Measurements from ENCODE around the gene NPDC1. TPM values are rescaled to one million over a fixed set of nuclear protein-coding genes. Genes with fewer than 3 reads are reported as not detected.

NPDC1 gene
- total RNA-seq, 1 donor from 2014 or later: 5.7 TPM

DNA sequence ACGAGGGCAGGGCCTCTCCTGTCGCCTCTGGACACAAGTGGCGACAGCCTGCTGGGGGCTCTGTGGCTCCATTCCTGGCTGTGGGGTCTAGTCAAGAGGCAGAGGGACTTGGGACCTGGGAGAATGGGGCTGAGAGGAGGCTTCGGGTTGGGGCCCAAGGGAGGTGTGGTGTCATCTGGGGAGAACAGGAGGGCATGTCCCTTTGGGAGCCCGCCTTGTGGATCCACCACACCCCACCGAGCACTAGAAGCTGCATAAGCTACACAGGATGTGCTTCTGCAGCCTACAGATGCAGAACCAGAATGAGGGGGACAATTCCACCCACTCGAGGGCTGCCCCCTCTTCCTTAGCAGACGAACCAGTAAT lies 36.9 kb upstream of the NPDC1 start:
- Histone ChIP-seq H3K9ac (ENCODE audit: low read depth in 1 of 3, low read length in 3 of 3) (no peak overlapping the region), H3K4me1 (ENCODE audit: control insufficient read depth in 3 of 3, insufficient read depth in 3 of 3, low read length in 3 of 3) (peaks cover 17 to 33% (median 22%) of the 10 kb centered on the region in 3 donors), H3K27ac (ENCODE audit: low read depth, low read length) (no peak overlapping the region)

DNA sequence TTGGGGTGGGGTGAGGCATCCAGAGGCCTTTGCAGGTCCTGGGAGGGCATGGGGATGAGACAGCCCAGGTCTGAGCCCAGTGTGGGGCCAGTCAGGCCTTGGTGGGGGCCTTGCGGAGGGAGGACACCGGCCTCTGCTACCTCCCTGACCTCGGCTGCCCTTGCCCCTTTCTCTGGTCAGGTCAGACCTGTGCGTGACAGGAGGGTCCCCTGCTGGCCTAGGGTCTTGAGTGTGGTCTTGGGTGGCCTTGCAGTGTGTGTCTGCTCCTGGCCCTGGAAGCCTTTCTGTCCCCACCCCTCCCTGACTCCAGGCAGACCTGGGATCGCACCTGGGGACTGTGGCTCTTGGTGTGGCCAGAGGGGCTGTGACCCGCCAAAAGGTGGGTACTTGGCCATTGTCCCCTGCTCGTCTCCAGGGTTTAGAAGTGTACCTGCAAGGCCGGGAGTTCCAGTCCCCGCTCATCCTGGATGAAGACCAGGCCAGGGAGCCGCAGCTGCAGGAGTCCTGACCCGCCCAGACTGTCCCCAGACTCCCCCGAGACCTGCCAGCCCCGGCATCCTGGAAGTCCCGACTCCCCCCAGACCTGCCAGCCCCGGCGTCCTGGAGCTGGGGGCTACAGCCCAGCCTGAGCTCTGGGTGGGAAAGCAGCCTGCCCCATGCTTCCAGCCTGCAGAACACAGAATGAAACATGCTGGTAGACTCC lies 36.4 kb upstream of the NPDC1 start:
- H3K9ac ChIP-seq (ENCODE audit: low read depth in 1 of 3, low read length in 3 of 3): no peak overlapping the region
- H3K9me3 ChIP-seq (ENCODE audit: control insufficient read depth in 3 of 3, low read length in 3 of 3): no peaks in the 10 kb centered on the region
- H3K27me3 ChIP-seq (ENCODE audit: control insufficient read depth in 3 of 3, insufficient read depth in 3 of 3, low read length in 3 of 3): peaks cover 0 to 13% (median 3%) of the 10 kb centered on the region in 3 donors
- peaks cover 7 to 11% (median 10%) of the 10 kb centered on the region in 3 donors for H3K36me3 ChIP-seq (ENCODE audit: control insufficient read depth in 3 of 3, insufficient read depth in 3 of 3, low read length in 3 of 3)
- H3K4me1 ChIP-seq (ENCODE audit: control insufficient read depth in 3 of 3, insufficient read depth in 3 of 3, low read length in 3 of 3): peaks cover 11 to 30% (median 18%) of the 10 kb centered on the region in 3 donors
- no peak overlapping the region for H3K27ac ChIP-seq (ENCODE audit: low read depth, low read length)
- no peak overlapping the region for H3K4me3 ChIP-seq (ENCODE audit: low read length in 3 of 3)

More for the DNA sequence above, 36.9 kb upstream of the NPDC1 start:
- peaks cover 7 to 11% (median 10%) of the 10 kb centered on the region in 3 donors for H3K36me3 ChIP-seq (ENCODE audit: control insufficient read depth in 3 of 3, insufficient read depth in 3 of 3, low read length in 3 of 3)
- no peaks in the 10 kb centered on the region for H3K9me3 ChIP-seq (ENCODE audit: control insufficient read depth in 3 of 3, low read length in 3 of 3)
- H3K4me3 ChIP-seq (ENCODE audit: low read length in 3 of 3): no peak overlapping the region
- peaks cover 0 to 13% (median 3%) of the 10 kb centered on the region in 3 donors for H3K27me3 ChIP-seq (ENCODE audit: control insufficient read depth in 3 of 3, insufficient read depth in 3 of 3, low read length in 3 of 3)

DNA sequence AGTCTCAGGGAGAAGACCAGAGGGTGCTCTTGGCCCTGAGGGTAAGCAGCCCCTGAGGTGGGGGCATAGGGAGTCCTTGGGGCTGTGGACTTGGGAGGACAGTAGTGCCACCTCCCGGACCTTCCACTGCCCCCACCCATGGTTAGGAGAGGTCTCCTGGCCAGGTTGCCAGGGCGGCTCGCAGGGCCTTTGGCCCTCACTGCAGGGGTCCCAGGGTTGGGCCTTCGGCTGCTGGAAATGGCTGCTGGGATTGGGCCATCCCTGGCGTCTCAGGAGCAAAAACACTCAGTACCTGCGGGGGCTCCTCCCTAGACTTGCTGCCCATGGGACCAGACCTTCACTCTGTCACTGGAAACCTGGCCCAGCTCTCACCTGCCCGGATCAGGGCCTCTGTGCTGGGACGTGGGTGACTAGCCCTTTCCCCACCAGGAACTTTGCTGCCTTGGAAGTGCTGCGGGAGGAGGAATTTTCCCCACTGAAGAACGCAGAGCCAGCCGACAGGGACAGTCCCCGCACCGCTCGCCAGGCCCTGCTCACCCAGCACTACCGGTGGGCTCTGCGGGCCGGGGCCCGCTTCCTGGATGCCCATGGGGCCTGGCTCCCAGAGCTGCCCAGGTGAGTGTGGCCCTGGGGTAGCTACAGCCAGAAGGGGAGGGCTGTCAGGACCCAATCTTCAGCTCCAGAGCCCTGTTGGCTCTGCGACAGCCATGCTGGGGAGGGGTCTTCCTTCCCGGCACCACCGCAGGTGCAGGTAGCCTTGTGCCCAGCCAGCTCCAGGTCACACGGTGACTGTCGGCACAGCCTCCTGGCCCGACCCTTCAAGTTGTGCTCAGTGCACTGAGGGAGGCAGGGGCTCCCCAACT lies 34.5 kb upstream of the NPDC1 start:
- Histone ChIP-seq H3K9ac (ENCODE audit: low read depth in 1 of 3, low read length in 3 of 3) (no peak overlapping the region), H3K4me3 (ENCODE audit: low read length in 3 of 3) (no peak overlapping the region), H3K9me3 (ENCODE audit: control insufficient read depth in 3 of 3, low read length in 3 of 3) (no peaks in the 10 kb centered on the region), H3K27me3 (ENCODE audit: control insufficient read depth in 3 of 3, insufficient read depth in 3 of 3, low read length in 3 of 3) (peaks cover 0 to 13% (median 3%) of the 10 kb centered on the region in 3 donors), H3K27ac (ENCODE audit: low read depth, low read length) (no peak overlapping the region), H3K4me1 (ENCODE audit: control insufficient read depth in 3 of 3, insufficient read depth in 3 of 3, low read length in 3 of 3) (peaks cover 7 to 23% (median 14%) of the 10 kb centered on the region in 3 donors), H3K36me3 (ENCODE audit: control insufficient read depth in 3 of 3, insufficient read depth in 3 of 3, low read length in 3 of 3) (peaks cover 7 to 11% (median 10%) of the 10 kb centered on the region in 3 donors)

DNA sequence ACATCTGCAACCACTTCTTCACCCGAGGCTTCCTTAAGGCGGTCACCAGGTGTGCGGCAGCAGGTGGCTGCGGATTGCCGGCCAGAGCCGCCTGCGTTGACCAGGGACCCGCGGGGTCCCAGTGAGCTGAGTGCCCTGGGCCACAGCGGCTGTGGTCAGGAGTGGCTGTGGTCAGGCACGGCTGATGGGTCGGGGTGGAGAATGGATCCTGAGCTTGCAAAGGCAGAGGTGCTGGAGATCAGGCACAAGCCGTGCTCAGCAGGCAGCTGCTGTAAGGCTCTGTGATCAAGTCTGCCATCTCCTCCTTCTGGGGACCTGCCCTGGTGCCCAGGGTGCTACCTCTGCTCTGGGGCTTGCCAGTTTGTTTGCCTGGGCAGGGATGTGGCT lies 33.4 kb upstream of the NPDC1 start:
- H3K27ac ChIP-seq (ENCODE audit: low read depth, low read length): no peak overlapping the region
- H3K36me3 ChIP-seq (ENCODE audit: control insufficient read depth in 3 of 3, insufficient read depth in 3 of 3, low read length in 3 of 3): peaks cover 7 to 11% (median 10%) of the 10 kb centered on the region in 3 donors
- no peak overlapping the region for H3K9ac ChIP-seq (ENCODE audit: low read depth in 1 of 3, low read length in 3 of 3)
- peaks cover 0 to 13% (median 3%) of the 10 kb centered on the region in 3 donors for H3K27me3 ChIP-seq (ENCODE audit: control insufficient read depth in 3 of 3, insufficient read depth in 3 of 3, low read length in 3 of 3)
- H3K9me3 ChIP-seq (ENCODE audit: control insufficient read depth in 3 of 3, low read length in 3 of 3): no peaks in the 10 kb centered on the region
- peaks cover 6 to 23% (median 13%) of the 10 kb centered on the region in 3 donors for H3K4me1 ChIP-seq (ENCODE audit: control insufficient read depth in 3 of 3, insufficient read depth in 3 of 3, low read length in 3 of 3)
- no peak overlapping the region for H3K4me3 ChIP-seq (ENCODE audit: low read length in 3 of 3)

DNA sequence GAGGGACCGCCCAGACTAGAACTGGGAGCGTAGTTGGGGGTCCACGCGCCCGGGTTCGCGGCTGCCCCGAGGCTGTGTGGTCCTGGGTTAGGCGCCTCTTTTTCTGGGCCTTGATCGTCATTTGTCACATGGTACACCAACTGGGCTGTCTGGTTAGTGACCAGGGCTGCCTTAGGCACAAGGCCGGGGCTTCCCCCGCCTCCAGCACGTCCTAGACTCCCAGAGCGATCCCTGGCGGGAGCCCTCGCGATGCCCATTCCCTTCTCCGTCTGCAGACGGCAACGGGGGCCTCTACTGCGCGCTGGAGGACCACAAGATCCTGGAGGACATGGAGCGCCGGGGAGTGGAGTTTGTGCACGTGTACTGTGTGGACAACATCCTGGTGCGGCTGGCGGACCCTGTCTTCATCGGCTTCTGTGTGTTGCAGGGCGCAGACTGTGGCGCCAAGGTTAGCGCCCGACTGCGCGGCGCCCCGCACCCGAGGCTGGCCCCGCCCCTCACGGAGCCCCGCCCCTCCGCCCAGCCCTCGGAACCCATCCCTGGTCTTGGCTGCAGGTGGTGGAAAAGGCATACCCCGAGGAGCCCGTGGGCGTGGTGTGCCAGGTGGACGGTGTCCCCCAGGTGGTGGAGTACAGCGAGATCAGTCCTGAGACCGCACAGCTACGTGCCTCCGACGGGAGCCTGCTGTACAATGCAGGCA lies 32.9 kb upstream of the NPDC1 start:
- Histone ChIP-seq H3K36me3 (ENCODE audit: control insufficient read depth in 3 of 3, insufficient read depth in 3 of 3, low read length in 3 of 3) (peaks cover 7 to 11% (median 10%) of the 10 kb centered on the region in 3 donors), H3K9me3 (ENCODE audit: control insufficient read depth in 3 of 3, low read length in 3 of 3) (no peaks in the 10 kb centered on the region), H3K27ac (ENCODE audit: low read depth, low read length) (no peak overlapping the region), H3K4me3 (ENCODE audit: low read length in 3 of 3) (peak overlapping the region in 2 of 3 donors; percentile 64 to 65), H3K9ac (ENCODE audit: low read depth in 1 of 3, low read length in 3 of 3) (no peak overlapping the region), H3K4me1 (ENCODE audit: control insufficient read depth in 3 of 3, insufficient read depth in 3 of 3, low read length in 3 of 3) (peaks cover 6 to 23% (median 13%) of the 10 kb centered on the region in 3 donors), H3K27me3 (ENCODE audit: control insufficient read depth in 3 of 3, insufficient read depth in 3 of 3, low read length in 3 of 3) (peaks cover 0 to 13% (median 3%) of the 10 kb centered on the region in 3 donors)

DNA sequence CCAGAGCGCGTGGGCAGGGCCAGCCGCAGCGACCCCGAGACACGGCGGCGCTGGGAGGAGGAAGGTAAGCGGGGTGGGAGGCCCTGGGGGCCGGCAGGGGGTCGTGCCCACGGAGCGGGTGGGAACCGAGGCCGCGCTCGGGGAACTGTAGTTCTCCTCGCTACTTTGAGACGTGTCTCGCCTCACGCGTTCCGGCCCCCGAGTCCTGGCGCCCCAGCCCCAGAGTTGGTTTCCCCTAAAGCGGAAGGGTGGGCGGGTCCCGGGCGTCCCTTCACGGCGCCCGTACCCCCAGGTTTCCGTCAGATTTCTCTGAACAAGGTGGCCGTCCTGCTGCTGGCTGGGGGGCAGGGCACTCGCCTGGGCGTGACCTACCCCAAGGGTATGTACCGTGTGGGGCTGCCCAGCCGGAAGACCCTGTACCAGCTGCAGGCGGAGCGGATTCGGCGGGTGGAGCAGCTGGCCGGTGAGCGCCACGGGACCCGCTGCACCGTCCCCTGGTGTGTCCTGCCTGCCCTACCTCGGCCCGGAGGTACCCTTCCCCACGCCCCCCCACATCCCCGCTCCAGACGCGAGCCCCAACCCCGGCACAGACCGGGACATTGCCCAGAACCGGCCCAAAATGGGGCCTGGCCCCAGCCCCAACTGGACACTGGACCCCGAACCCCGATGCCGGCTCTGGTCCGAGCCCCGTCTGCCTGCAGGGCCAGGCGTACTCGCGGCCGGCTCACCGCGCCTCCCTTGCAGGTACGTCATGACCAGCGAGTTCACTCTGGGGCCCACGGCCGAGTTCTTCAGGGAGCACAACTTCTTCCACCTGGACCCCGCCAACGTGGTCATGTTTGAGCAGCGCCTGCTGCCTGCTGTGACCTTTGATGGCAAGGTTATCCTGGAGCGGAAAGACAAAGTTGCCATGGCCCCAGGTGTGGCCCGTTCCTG lies 32.0 kb upstream of the NPDC1 start:
- Histone ChIP-seq H3K4me3 (ENCODE audit: low read length in 3 of 3) (peak overlapping the region; percentile 60 to 65 (median 64)), H3K9ac (ENCODE audit: low read depth in 1 of 3, low read length in 3 of 3) (peak overlapping the region in 2 of 3 donors; percentile 32 to 78), H3K36me3 (ENCODE audit: control insufficient read depth in 3 of 3, insufficient read depth in 3 of 3, low read length in 3 of 3) (peaks cover 7 to 11% (median 10%) of the 10 kb centered on the region in 3 donors), H3K4me1 (ENCODE audit: control insufficient read depth in 3 of 3, insufficient read depth in 3 of 3, low read length in 3 of 3) (peaks cover 6 to 15% (median 13%) of the 10 kb centered on the region in 3 donors), H3K27me3 (ENCODE audit: control insufficient read depth in 3 of 3, insufficient read depth in 3 of 3, low read length in 3 of 3) (peaks cover 0 to 13% (median 3%) of the 10 kb centered on the region in 3 donors), H3K27ac (ENCODE audit: low read depth, low read length) (no peak overlapping the region), H3K9me3 (ENCODE audit: control insufficient read depth in 3 of 3, low read length in 3 of 3) (no peaks in the 10 kb centered on the region)

DNA sequence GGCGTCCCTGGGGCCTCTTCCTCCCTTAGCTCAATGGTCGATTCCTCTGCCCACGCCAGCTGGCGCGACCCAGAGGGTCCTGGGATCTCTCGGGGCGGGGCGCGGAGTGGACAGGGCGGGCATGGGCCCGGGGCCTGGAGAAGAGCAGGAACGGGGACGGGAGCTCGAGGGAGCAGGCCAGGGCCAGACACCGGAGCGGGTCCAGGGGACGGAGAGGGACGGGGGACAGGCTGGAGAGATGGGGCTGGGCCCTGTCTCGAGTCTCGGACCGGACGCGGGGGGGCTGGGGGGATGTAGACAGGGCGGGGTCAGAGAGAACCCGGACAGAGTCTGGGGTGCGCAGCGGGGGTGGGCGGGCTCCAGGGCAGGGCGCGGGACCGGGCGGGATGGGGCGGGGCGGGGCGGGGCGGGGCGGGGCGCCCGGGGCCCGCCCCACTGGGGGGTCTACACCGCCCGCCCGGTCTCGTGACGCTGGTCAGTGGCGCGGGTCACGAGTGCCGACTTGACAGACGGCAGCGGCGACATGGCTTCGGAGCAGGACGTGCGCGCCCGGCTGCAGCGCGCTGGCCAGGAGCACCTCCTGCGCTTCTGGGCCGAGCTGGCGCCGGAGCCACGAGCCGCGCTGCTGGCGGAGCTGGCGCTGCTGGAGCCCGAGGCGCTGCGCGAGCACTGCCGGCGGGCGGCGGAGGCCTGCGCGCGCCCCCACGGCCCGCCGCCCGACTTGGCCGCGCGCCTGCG lies 31.2 kb upstream of the NPDC1 start, which contains the start of gene UAP1L1:
Gene UAP1L1 (plus strand): TSS at position 508 of the 738 bp plus-strand sequence. CDS start 16 bp downstream, at position 524.
- Histone ChIP-seq H3K36me3 (ENCODE audit: control insufficient read depth in 3 of 3, insufficient read depth in 3 of 3, low read length in 3 of 3) (peaks cover 7 to 11% (median 9%) of the 10 kb centered on the region in 3 donors), H3K9me3 (ENCODE audit: control insufficient read depth in 3 of 3, low read length in 3 of 3) (no peaks in the 10 kb centered on the region), H3K27ac (ENCODE audit: low read depth, low read length) (peak within 1 kb of the TSS; percentile 36), H3K4me1 (ENCODE audit: control insufficient read depth in 3 of 3, insufficient read depth in 3 of 3, low read length in 3 of 3) (peaks cover 6 to 15% (median 13%) of the 10 kb centered on the region in 3 donors), H3K4me3 (ENCODE audit: low read length in 3 of 3) (peak within 1 kb of the TSS; percentile 60 to 65 (median 64)), H3K9ac (ENCODE audit: low read depth in 1 of 3, low read length in 3 of 3) (peak within 1 kb of the TSS in 2 of 3 donors; percentile 32 to 78), H3K27me3 (ENCODE audit: control insufficient read depth in 3 of 3, insufficient read depth in 3 of 3, low read length in 3 of 3) (peaks cover 0 to 13% (median 3%) of the 10 kb centered on the region in 3 donors)

DNA sequence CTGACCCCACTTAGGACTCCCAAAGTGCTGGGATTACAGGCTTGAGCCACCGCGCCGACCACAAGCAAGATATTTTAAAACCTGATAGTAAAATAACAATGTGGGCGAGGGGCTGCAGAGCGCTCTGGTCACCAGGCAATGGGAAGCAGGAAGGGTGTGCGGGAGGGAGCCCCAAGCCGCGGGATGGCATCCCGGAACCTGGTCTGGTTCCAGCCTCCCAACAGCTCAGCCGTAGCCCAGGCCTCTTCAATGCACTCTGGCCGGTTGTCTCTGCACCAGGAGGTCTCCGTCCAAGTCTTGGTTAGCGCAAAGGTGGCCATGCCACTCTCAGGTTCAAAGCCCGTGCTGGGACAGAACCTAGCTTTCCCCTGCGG lies 30.6 kb upstream of the NPDC1 start:
- H3K36me3 ChIP-seq (ENCODE audit: control insufficient read depth in 3 of 3, insufficient read depth in 3 of 3, low read length in 3 of 3): peaks cover 7 to 11% (median 7%) of the 10 kb centered on the region in 3 donors
- H3K4me1 ChIP-seq (ENCODE audit: control insufficient read depth in 3 of 3, insufficient read depth in 3 of 3, low read length in 3 of 3): peaks cover 6 to 15% (median 13%) of the 10 kb centered on the region in 3 donors
- H3K4me3 ChIP-seq (ENCODE audit: low read length in 3 of 3): peak overlapping the region; percentile 7 to 49 (median 46)
- H3K27ac ChIP-seq (ENCODE audit: low read depth, low read length): peak overlapping the region; percentile 36
- peak overlapping the region in 1 of 3 donors; percentile 54 for H3K9ac ChIP-seq (ENCODE audit: low read depth in 1 of 3, low read length in 3 of 3)
- peaks cover 0 to 13% (median 3%) of the 10 kb centered on the region in 3 donors for H3K27me3 ChIP-seq (ENCODE audit: control insufficient read depth in 3 of 3, insufficient read depth in 3 of 3, low read length in 3 of 3)
- no peaks in the 10 kb centered on the region for H3K9me3 ChIP-seq (ENCODE audit: control insufficient read depth in 3 of 3, low read length in 3 of 3)

All from skeletal muscle tissue (tissue), 4 donors.